ENCODE results near the gene GPR139.

The GPR139 gene

DNA sequence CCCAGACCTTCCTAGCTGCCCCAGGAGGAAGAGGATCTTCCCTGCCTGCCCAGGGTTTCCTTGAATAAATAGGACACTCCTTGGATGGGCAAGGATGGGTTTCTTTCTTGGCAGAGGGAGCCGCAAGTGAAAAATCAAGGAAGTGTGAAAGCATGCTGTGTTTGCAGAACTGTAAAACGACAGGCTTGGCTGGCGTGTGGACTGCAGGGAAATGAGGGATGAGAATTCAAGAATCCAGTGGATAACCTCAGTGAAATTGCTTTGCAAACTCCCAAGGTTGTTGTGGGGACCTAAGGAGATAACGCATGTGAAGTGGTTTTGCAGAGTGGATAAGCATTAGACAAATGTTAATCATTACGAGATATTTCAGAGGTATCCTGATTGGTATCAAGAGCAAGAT lies 20.4 kb downstream of the GPR139 start:
- DNase-seq (ENCODE audit: low read depth, low spot score): no peak

- no peak for DNase-seq (ENCODE audit: low read depth, low spot score)
These were observed 22.1 kb downstream of the GPR139 start for GRCh38 chr16:20051611-20052010.

DNA sequence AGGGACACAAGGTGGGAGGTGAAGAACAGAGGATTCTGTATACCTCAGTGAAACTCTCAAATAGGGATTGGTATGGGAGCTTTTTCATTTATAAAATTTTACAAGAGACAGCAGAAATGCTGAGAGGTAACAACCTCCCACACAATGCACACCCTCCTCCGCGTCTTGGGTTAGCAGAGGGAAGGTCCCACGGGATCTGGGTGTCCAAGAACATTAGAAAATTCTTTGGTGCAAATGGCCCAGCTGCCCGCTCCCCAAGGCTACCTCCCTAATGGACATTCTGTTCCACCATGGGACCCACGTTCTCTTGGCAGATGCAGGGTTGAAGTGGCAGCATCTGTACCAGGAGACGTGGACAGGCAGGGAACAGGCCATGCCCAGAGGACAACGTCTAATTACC lies 22.5 kb downstream of the GPR139 start:
- DNase-seq (ENCODE audit: low read depth, low spot score): no peak

- no peak for DNase-seq (ENCODE audit: low read depth, low spot score)
These were observed 23.9 kb downstream of the GPR139 start for GRCh38 chr16:20049831-20050230.

GRCh38 chr16:20045886-20046285 lies 27.8 kb downstream of the GPR139 start:
- DNase-seq (ENCODE audit: low read depth, low spot score): no peak

DNA sequence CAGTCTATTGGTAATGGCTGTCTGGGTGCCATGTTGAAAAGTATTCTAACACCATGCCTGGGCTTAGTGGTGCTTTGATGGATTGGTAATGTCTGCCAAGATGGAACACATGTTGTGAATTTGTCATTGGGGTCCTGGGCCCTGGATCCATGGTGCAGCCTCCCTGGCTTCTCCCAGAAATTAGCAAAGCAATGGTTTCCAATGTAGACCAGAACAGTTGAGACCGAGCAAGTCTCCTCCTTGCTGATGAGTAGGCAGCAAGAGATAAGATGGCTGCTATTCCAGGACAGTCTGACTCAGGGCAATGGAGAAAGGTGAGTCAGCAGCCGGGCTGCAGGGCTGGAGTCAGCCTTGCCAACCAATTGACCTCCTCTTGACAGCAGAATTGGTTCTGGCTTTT lies 30.8 kb downstream of the GPR139 start:
- no peak for DNase-seq (ENCODE audit: low read depth, low spot score)

GRCh38 chr16:20041924-20042596 lies 31.6 kb downstream of the GPR139 start:
- DNase-seq (ENCODE audit: low read depth, low spot score): no peak

- no peak for DNase-seq (ENCODE audit: low read depth, low spot score)
These were observed 33.7 kb downstream of the GPR139 start for GRCh38 chr16:20040011-20040410.

- no peak for DNase-seq (ENCODE audit: low read depth, low spot score)
These were observed 44.1 kb downstream of the GPR139 start for GRCh38 chr16:20029611-20030010.

DNA sequence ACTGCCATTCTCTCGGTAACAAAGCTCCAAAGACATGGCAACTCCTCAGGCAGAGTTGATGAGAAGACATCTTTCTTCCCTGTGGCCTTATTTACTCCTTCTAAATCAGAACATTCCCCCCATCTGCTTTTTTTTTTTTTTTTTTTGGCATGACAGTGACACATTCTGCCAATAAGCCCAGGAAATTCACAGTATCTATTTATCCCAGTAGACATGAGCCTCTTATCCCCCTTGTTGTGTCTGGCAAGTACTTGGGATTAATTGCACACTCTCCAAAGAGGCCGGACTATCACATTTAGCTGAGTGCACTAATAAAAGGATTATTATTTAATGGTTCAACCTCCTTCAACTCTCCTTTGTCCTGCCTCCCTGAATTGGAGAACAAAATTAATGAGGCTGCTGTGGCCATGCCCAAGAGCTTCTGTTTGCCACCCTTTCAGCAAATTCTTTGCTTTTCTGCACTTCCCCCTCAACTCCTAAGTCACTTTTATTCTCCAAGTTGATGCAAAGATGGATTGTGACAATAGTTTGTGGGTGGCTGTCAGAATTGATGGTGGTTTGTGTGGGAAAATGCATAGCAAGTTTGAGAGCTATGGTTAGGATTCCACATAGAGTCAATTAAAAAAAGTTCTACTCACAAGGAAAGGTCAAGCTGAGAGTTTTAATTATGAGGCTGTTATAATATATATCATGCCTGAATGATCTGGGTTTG lies 47.2 kb downstream of the GPR139 start:
- DNase-seq (ENCODE audit: low read depth, low spot score): no peak

DNA sequence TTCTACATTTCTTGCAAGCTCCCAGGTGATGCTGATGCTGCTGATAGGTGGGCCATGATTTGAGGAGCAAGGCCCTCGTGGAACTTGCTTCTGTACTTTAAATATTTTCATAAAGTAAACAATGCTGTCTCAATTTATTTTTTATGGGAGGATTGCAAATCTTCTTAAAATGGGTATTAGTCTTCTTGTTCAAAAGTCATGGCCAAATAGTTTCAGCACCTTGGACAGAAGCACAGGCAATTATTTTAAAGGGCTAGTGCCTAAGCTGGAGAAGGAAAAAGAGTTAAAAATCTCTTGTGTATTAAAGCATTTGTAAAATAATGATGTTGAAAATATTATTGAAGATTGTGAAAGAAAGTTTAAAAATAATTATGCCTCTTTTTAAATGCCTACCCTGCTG lies 50.5 kb downstream of the GPR139 start:
- DNase-seq (ENCODE audit: low read depth, low spot score): no peak

GRCh38 chr16:20020976-20021375 lies 52.7 kb downstream of the GPR139 start:
- no peak for DNase-seq (ENCODE audit: low read depth, low spot score)

GRCh38 chr16:20020083-20020482 lies 53.6 kb downstream of the GPR139 start:
- no peak for DNase-seq (ENCODE audit: low read depth, low spot score)

- DNase-seq (ENCODE audit: low read depth, low spot score): no peak
These were observed 57.5 kb downstream of the GPR139 start for GRCh38 chr16:20016234-20016633.

DNA sequence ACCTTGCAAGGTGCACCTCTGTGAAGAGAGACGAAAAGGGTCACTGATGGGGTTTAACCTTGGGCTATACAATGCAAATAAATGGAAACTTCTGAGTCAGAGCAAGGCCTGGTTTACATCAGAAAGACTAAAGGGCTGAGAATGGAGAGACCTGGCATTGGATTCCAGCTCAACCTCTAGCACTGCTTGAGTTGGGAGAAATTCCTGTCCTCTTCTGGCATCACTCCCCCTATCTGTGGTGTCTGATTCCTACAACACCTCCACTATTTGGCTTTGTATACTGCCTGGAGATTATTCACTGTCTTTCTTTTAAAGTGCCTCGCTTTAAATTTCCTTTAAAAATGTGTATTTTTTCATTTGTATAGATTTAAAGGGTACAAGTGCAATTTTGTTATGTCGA lies 68.8 kb downstream of the GPR139 start:
- DNase-seq (ENCODE audit: low read depth, low spot score): no peak

DNA sequence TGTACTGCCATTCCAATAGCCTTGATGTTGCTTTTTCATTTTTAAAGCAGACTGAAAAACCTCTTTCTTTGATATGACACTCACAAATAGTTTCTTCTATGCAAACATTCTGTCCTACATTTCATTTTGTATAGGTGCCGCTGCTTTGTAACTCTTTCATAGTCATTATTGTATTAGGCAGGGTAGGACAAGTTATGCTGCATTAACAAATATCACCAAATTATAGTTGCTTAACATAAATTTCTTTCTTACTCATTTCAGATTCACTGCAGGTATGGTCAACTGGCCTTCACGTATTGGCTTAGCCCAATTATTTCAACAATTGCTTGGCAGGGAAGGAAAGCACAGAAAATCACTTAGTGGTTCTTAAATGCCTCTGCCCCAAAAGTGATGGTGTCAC lies 70.8 kb downstream of the GPR139 start:
- DNase-seq (ENCODE audit: low read depth, low spot score): no peak

- DNase-seq (ENCODE audit: low read depth, low spot score): no peak
These were observed 71.6 kb downstream of the GPR139 start for GRCh38 chr16:20001856-20002707.

GRCh38 chr16:19997734-19998133 lies 76.0 kb downstream of the GPR139 start:
- DNase-seq (ENCODE audit: low read depth, low spot score): no peak

DNA sequence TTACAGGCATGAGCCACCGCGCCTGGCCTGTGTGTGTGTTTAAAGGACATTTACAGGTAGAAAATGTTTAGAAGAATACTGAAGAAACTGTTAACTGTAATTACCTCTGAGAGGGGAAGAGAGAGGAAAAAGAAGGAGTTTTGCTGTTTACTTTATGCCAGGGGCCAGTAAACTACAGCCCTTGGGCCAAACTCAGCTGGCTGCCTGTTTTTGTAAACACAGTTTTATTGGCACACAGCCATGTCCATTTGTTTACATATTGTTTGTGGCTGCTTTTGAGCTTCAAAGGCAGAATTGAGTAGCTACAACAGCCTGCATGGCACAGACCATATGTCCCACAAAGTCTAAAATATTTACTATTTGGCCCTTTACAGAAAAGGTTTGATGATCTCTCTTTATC lies 76.4 kb downstream of the GPR139 start:
- no peak for DNase-seq (ENCODE audit: low read depth, low spot score)

DNA sequence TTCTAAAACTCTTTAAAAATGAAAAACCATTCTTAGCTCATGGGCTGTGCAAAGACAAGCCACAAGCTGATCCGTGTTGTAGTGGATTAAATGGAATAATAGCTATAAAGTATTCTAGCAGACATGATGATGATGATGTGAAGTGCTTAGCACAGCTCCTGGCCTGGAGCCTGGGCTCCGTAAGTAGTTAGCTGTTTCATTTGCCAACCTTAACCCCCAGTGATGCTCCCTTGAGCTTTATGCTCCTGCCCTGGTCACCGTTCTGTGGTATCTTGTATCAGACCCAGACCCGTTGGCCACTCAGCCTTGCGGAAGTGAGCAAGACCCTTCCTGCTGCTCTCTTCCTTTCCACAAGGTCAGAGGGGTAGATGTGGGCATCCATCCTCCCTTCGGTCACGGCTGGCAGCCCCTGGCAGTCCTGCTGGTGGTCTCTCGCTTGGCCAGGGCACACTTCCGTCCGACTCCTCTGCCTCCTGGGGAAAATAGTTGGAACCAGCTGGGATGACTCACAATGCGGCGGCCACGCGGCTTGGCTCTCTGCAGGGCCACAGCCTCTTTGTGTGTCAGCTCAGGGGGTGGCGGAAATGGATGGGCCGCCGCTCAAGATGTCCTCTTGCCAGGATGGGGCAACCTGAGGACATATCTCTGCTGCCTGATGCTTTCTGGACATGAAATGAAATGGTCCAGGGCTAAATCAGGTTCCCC lies 79.1 kb downstream of the GPR139 start:
- no peak for DNase-seq (ENCODE audit: low read depth, low spot score)

DNA sequence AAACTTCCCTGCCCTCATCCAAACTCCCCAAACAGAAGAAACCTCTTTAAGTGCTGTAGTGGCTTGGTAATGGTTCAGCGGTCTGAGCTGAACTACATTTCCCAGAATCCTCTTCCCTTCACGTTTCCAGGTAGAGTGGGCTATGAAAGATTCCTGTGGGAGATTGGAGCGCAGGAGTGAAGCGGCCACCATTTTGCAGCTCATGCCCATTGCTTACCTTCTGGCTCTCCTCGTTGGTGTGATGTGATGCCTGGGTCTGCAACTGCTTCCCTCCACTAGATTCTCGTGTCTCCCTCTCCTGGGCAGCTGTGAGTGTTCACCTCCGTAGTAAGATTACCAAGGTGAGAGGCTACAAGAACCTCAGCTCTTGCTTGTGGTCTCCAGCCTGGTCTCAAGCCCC lies 82.1 kb downstream of the GPR139 start:
- no peak for DNase-seq (ENCODE audit: low read depth, low spot score)

DNA sequence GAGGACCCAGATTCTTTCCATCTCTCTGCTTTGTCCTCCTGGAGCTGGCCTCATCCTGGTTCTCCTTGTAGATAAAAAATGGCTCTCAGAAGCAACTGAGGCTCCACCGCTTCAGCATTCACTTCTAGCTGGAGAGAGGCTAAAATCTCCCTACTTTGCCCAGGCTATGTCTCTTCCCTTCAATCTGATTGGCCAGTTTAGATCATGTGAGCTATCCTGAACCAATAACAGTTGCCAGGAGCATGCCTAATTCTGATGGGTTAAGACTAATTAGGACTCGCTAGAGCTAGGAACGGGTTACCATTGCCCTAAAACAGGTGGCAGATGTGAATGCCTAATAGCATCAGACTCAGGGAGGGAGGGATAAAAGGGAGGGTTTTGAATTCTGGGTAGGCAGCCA lies 89.6 kb downstream of the GPR139 start:
- no peak for DNase-seq (ENCODE audit: low read depth, low spot score)
